Measurements from ENCODE around the gene SBK3. TPM values are rescaled to one million over a fixed set of nuclear protein-coding genes. Genes with fewer than 3 reads are reported as not detected.

SBK3 gene
- total and polyA plus RNA-seq, 2 of the 8 experiments (the other 6 are each of a cell fraction or from before 2014, with no cell fraction given), result 0.76 to 1.5 TPM

GRCh38 chr19:55578031-55578760 is 32.9 kb upstream of the SBK3 start:
- WGBS, 2 experiments (ENCODE audit: extremely low coverage in 1 of 2, insufficient coverage in 1 of 2, insufficient read length in 1 of 2, insufficient replicate concordance in 2 of 2, low coverage in 1 of 2, low lambda C conversion rate in 2 of 2, missing lambda C conversion rate in 1 of 2), result 97% methylated on average over 23 of the region's 83 CpGs; no CpG with 5 or more reads in 1 of the 2 experiments
- Histone ChIP-seq H3K18ac (ENCODE audit: extremely low read depth, low read length) (no peak overlapping the region), H3K4ac (replicated peaks; ENCODE audit: insufficient read length, low read depth, low read length) (no peak overlapping the region), H3K23ac (ENCODE audit: insufficient read length) (no peak overlapping the region), H2BK120ac (replicated peaks; ENCODE audit: low read depth, low read length) (no peak overlapping the region), H3K4me2 (ENCODE audit: insufficient read depth in 1 of 2, low read depth in 2 of 2, low read length in 2 of 2) (no peak overlapping the region), H4K8ac (ENCODE audit: extremely low read depth, insufficient read depth, low read length) (no peak overlapping the region; the same call in 1 of the 2 replicates), H2BK15ac (ENCODE audit: low read length) (no peak overlapping the region), H3K79me1 (ENCODE audit: low read depth, low read length) (peaks cover 8% of the 10 kb centered on the region; the same call in 1 of the 2 replicates), H3K9me3 (ENCODE audit: insufficient read depth in 2 of 2, low read depth in 1 of 2, low read length in 1 of 2) (no peaks in the 10 kb centered on the region), H3K56ac (replicated peaks; ENCODE audit: insufficient read length, low read depth, low read length) (no peak overlapping the region), H3K4me1 (replicated peaks in 1 of 4; ENCODE audit: control insufficient read depth in 3 of 4, insufficient read depth in 4 of 4, low read length in 3 of 4) (no peaks in the 10 kb centered on the region), H4K20me1 (replicated peaks in 1 of 2; ENCODE audit: control insufficient read depth in 1 of 2, insufficient read depth in 2 of 2, low read length in 2 of 2) (peaks cover 0 to 4% of the 10 kb centered on the region in 2 experiments), H3K27me3 (replicated peaks in 1 of 4; ENCODE audit: control insufficient read depth in 3 of 4, extremely low read depth in 1 of 4, insufficient read depth in 3 of 4, low read length in 3 of 4) (no peaks in the 10 kb centered on the region), H4K5ac (ENCODE audit: insufficient read length, low read depth, low read length) (no peak overlapping the region), H2BK12ac (ENCODE audit: low read depth, low read length) (no peak overlapping the region), H2AK5ac (ENCODE audit: low read depth, low read length) (no peak overlapping the region), H2BK20ac (ENCODE audit: low read length) (no peak overlapping the region), H3K9ac (replicated peaks in 1 of 4; ENCODE audit: extremely low read depth in 1 of 4, low read depth in 3 of 4, low read length in 3 of 4) (no peak overlapping the region), H4K91ac (replicated peaks; ENCODE audit: insufficient read length, low read length) (no peak overlapping the region), H2BK5ac (ENCODE audit: low read depth, low read length) (no peak overlapping the region), H3K4me3 (ENCODE audit: extremely low read depth in 1 of 4, insufficient read depth in 2 of 4, low read depth in 3 of 4, low read length in 4 of 4) (no peak overlapping the region), H3K14ac (ENCODE audit: insufficient read length) (no peak overlapping the region), H3K79me2 (ENCODE audit: control insufficient read depth in 1 of 2, insufficient read depth in 2 of 2, low read length in 2 of 2) (peaks cover 5 to 6% of the 10 kb centered on the region in 2 experiments; a peak in 3 of 4 replicates), H3K36me3 (ENCODE audit: control insufficient read depth in 2 of 4, insufficient read depth in 4 of 4, low read length in 3 of 4) (peaks cover 7 to 23% (median 9%) of the 10 kb centered on the region in 4 experiments; a peak in 7 of 8 replicates), H3K27ac (ENCODE audit: low read depth, low read length) (no peak overlapping the region), H3K23me2 (ENCODE audit: low read depth, low read length) (peaks cover 6% of the 10 kb centered on the region; the same call in 1 of the 2 replicates), H2AFZ (ENCODE audit: low read length) (no peak overlapping the region)
- FAIRE-seq (no peak), DNase-seq (ENCODE audit: low read depth in 1 of 2, low spot score in 2 of 2) (no peak)
- CTCF ChIA-PET (ENCODE audit: partially characterized antibody), result no interaction called here
- POLR2A ChIA-PET (ENCODE audit: partially characterized antibody), result no interaction called here
- no peak for TF ChIP-seq GABPA (IDR thresholded peaks at IDR 0.05; ENCODE audit: borderline replicate concordance, insufficient read depth, low read length)
- TF ChIP-seq TAF1 (IDR thresholded peaks at IDR 0.05; ENCODE audit: low read depth, low read length), result no peak
- TF ChIP-seq FOSL1 (IDR thresholded peaks at IDR 0.05; ENCODE audit: insufficient read depth, low read depth, low read length), result no peak
- no peak for TF ChIP-seq CTCF (IDR thresholded peaks at IDR 0.05; ENCODE audit: control extremely low read depth in 1 of 3, insufficient read depth in 1 of 3, low read depth in 1 of 3, low read length in 3 of 3)
